Ovary (tissue), 9 donors: ENCODE data around the gene CYP4F12. TPM values are rescaled to one million over a fixed set of nuclear protein-coding genes. Genes with fewer than 3 reads are reported as not detected.

Experiments used
- DNase-seq, 5 donors: peaks; one replicate each; pipeline ENCODE4 v3.0.0-alpha.2; 2019 to 2020
- H3K27ac ChIP-seq, 2 donors: fragments of 200-600 bp; one replicate each; pipeline versions ENCODE4 v1.5.1 to v1.8.0; 2019 to 2022
- H3K27me3 ChIP-seq: fragments of 200-600 bp; one replicate; pipeline ENCODE4 v1.8.0; 2022
- H3K36me3 ChIP-seq: fragments of 200-600 bp; sonication (generic); one replicate; pipeline ENCODE4 v1.5.1; 2019
- H3K4me1 ChIP-seq: one replicate; pipeline ENCODE4 v1.8.1; 2013; ENCODE audit warnings: mild to moderate bottlenecking, moderate library complexity; ENCODE audit not compliant: insufficient read depth
- H3K4me3 ChIP-seq: fragments of 200-600 bp; sonication (generic); one replicate; pipeline ENCODE4 v1.5.1; 2017
- H3K9me3 ChIP-seq, 2 donors: fragments of 200-600 bp in 1 of 2; sonication (generic) in 1 of 2; one replicate each; pipeline versions ENCODE4 v1.5.1 to v1.8.1; 2013 to 2019; ENCODE audit warnings: mild to moderate bottlenecking in 1 of 2, moderate library complexity in 1 of 2
- EP300 ChIP-seq: sonication (generic); formaldehyde crosslinking; IDR thresholded peaks from one replicate; pipeline ENCODE4 v1.6.1; 2017; ENCODE audit warnings: antibody characterized with exemption
- POLR2A ChIP-seq: fragments of 450-650 bp; IDR thresholded peaks from one replicate; pipeline ENCODE4 v1.6.1; 2017; ENCODE audit warnings: antibody characterized with exemption, mild to moderate bottlenecking, moderate library complexity
- WGBS, 3 donors: extraction: QIAGEN DNeasy Blood & Tissue Kit in 1 of 3; methylation state at CpG; one replicate each; pipeline versions ENCODE4 v1.1.5 to v1.1.7; 2013 to 2017; 5-methylcytosine and 5-hydroxymethylcytosine counted together
- intact Hi-C, 4 donors: fragments of 100-400 bp; cut with DNase I; formaldehyde crosslinking; loops; one replicate each; pipeline versions ENCODE4 v1.11.0 to v1.15.1; 2022 to 2023
- polyA plus RNA-seq, 2 donors: library from polyadenylated mRNA; stranded (reverse); fragments of 200-250 nt in 1 of 2; fragments of 350-450 nt in 1 of 2; fragmentation: Illumina TruSeq in 1 of 2; extraction: RNeasy Lipid Tissue Mini Kit (QIAGEN cat#74804) in 1 of 2; gene quantifications; one replicate each; pipeline ENCODE4 v1.2.3, GENCODE V29; 2013 to 2014
- total RNA-seq, 7 donors: library from RNA; depleted of rRNA in 2 of 7; stranded (reverse); fragments of >200 nt in 2 of 7; fragmentation: NEBNext Ultra II Directional in 3 of 7; extraction: Animal tissue kit (Norgen Biotek cat#: 25700) in 3 of 7; gene quantifications; one replicate each; pipeline versions ENCODE4 v1.1.0 to v1.2.4, GENCODE V29; 2016 to 2023
- TF ChIP-seq, protein P1 (sequence below), 3 donors: fragments of 450-650 bp in 2 of 3; fragments of 200-600 bp in 1 of 3; IDR thresholded peaks; one replicate each; pipeline versions ENCODE4 v1.5.1 to v1.8.0; 2016 to 2022; ENCODE audit warnings: antibody characterized with exemption in 3 of 3, mild to moderate bottlenecking in 1 of 3
- donor health status: DM: no; HTN: no; CAD: no; lungs with moderate emphysema.
- donor health status: DM: no; HTN: no; CAD: no.
- donor health status: Bipolar disorder and iron deficiency.
- donor health status: DM: yes; HTN: yes; CAD: no.
- donor health status: DM: no; HTN: no; CAD: no.
- donor health status: DM: yes; HTN: yes; CAD: no.

CYP4F12 gene
- total and polyA plus RNA-seq, 9 donors = 2.7 to 14.1 (median 8.9) TPM

DNA sequence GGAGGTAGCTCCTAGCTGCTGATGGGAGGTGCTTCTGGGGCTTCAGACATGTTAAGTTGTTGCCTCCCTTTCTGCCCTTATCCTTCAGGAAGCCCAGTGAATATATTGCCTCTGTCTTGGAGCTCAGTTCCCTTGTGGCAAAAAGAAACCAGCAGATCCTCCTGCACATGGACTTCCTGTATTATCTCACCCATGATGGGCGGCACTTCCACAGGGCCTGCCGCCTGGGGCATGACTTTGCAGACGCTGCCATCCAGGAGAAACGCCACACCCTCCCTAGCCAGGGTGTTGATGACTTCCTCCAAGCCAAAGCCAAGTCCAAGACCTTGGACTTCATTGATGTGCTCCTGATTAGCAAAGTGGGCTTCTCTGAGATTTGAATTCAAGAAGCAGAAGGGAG is 6.0 kb upstream of the CYP4F12 start:
- Histone ChIP-seq H3K27ac (no peak overlapping the region), H3K27me3 (no peaks in the 10 kb centered on the region), H3K4me1 (no peaks in the 10 kb centered on the region), H3K4me3 (no peak overlapping the region), H3K9me3 (no peaks in the 10 kb centered on the region), H3K36me3 (no peaks in the 10 kb centered on the region)
- intact Hi-C loops = no loop called here
- DNase-seq = no peak
- 45 to 69% (median 68%) methylated on average over 4 of the region's 4 CpGs for WGBS, 3 donors
- TF ChIP-seq EP300 (no peak), POLR2A (no peak)
- TF ChIP-seq, protein P1, sequence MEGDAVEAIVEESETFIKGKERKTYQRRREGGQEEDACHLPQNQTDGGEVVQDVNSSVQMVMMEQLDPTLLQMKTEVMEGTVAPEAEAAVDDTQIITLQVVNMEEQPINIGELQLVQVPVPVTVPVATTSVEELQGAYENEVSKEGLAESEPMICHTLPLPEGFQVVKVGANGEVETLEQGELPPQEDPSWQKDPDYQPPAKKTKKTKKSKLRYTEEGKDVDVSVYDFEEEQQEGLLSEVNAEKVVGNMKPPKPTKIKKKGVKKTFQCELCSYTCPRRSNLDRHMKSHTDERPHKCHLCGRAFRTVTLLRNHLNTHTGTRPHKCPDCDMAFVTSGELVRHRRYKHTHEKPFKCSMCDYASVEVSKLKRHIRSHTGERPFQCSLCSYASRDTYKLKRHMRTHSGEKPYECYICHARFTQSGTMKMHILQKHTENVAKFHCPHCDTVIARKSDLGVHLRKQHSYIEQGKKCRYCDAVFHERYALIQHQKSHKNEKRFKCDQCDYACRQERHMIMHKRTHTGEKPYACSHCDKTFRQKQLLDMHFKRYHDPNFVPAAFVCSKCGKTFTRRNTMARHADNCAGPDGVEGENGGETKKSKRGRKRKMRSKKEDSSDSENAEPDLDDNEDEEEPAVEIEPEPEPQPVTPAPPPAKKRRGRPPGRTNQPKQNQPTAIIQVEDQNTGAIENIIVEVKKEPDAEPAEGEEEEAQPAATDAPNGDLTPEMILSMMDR (IDR thresholded peaks at IDR 0.05) = no peak

DNA sequence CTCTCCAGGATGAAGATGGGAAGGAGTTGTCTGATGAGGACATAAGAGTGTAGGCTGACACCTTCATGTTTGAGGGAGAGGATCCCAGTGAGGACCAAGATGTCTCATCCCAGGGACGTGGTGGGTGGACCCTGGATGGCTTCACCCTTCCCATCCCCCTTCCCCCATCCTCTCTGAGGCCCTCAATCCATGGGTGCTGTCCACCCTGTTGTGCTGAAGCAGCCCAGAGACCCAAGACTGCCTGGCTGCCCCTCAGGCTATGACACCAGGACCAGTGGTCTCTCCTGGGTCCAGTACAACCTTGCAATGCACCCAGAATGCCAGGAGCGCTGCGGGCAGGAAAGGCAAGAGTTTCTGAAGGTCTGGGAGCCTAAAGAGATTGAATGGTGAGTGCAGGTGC is 3.4 kb upstream of the CYP4F12 start:
- Histone ChIP-seq H3K4me3 (no peak overlapping the region), H3K36me3 (no peaks in the 10 kb centered on the region), H3K27ac (no peak overlapping the region), H3K27me3 (no peaks in the 10 kb centered on the region), H3K9me3 (no peaks in the 10 kb centered on the region), H3K4me1 (peaks cover 2% of the 10 kb centered on the region)
- TF ChIP-seq EP300 = no peak
- TF ChIP-seq POLR2A = no peak
- TF ChIP-seq, protein P1 (IDR thresholded peaks at IDR 0.05) = no peak
- WGBS, 3 donors = 59 to 64% (median 63%) methylated on average over 3 of the region's 3 CpGs
- intact Hi-C loops = no loop called here
- no peak for DNase-seq

DNA sequence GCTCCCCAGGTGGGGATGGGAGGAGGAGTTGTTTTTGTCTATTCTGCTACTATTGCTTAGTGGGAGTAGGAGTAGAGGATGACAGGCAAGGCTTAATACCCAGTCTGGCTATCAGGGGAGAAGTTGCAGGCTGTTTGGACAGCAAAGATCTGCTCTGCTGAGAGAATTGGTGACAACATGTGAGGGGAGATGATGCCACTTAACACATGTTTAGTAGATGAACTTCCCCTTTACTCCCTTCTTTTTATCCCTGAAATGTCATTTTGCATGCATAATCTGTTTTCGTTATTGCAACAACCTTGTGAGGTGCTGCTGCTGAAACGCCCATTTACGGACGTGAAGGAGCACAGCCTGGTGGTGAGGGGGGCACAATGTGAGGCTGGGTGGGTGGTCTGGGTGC is 3.0 kb upstream of the CYP4F12 start:
- no peaks in the 10 kb centered on the region for H3K9me3 ChIP-seq
- intact Hi-C loops = no loop called here
- no peak for DNase-seq
- peaks cover 2% of the 10 kb centered on the region for H3K4me1 ChIP-seq
- no peak overlapping the region for H3K27ac ChIP-seq
- H3K27me3 ChIP-seq = no peaks in the 10 kb centered on the region
- TF ChIP-seq EP300 (no peak), POLR2A (no peak)
- TF ChIP-seq, protein P1 (IDR thresholded peaks at IDR 0.05) = no peak
- WGBS, 3 donors = 43 to 78% (median 70%) methylated on average over 4 of the region's 4 CpGs
- no peak overlapping the region for H3K4me3 ChIP-seq
- no peaks in the 10 kb centered on the region for H3K36me3 ChIP-seq

DNA sequence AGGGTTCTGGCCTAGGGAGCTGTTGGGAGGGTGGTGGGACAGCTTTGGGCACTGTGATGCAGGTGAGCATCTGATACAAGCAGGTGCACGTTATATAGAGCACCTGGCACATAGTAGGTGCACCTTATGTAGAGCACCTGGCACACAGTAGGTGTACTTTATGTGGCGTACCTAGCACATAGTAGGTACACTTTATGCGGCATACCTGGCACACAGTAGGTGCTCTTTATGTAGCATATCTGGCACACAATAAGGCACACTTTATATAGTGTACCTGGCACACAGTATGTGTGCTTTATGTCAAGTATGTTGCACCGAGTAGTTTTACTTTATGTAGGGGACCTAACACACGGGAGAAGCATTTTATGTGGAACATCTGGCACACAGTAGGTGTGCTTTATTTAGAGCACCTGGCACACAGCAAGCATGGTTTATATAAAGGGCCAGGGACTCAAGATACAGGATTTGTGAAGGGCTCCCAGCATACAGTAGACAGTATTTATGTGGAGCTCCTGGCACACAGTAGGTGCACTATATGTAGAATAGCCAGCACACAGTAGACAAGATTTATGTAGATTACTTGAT is 1.6 kb upstream of the CYP4F12 start:
- 63 to 65% (median 64%) methylated on average over 5 of the region's 5 CpGs for WGBS, 3 donors
- no peak overlapping the region for H3K27ac ChIP-seq
- DNase-seq = no peak
- peaks cover 2% of the 10 kb centered on the region for H3K4me1 ChIP-seq
- no peaks in the 10 kb centered on the region for H3K27me3 ChIP-seq
- no peaks in the 10 kb centered on the region for H3K36me3 ChIP-seq
- intact Hi-C loops = no loop called here
- no peak overlapping the region for H3K4me3 ChIP-seq
- H3K9me3 ChIP-seq = no peaks in the 10 kb centered on the region
- TF ChIP-seq, protein P1 (IDR thresholded peaks at IDR 0.05) = no peak
- TF ChIP-seq POLR2A (no peak), EP300 (no peak)
